Measurements from ENCODE around the gene TH. TPM values are rescaled to one million over a fixed set of nuclear protein-coding genes. Genes with fewer than 3 reads are reported as not detected.
A peak's percentile ranks its signal among the peaks of the same experiment; 100 is the strongest.

Gene TH
- total and polyA plus RNA-seq, 2 of the 8 experiments (the other 6 are each of a cell fraction or from before 2014, with no cell fraction given), result 0.09 TPM; not detected in 1

GRCh38 chr11:2139123-2139521 is 32.5 kb downstream of the TH start, which contains the start of gene IGF2:
Gene IGF2, minus strand, starts transcription at chr11:2139389. Its CDS starts 3,866 bp downstream, at chr11:2135523.
- Histone ChIP-seq H3K27ac (ENCODE audit: low read depth, low read length) (no peak within 1 kb of the TSS), H3K23ac (ENCODE audit: insufficient read length) (no peak within 1 kb of the TSS), H3K4me3 (ENCODE audit: extremely low read depth in 1 of 4, insufficient read depth in 2 of 4, low read depth in 3 of 4, low read length in 4 of 4) (peak within 1 kb of the TSS in 2 of 4 experiments; percentile 4 to 65; a peak in 3 of 8 replicates), H3K56ac (replicated peaks; ENCODE audit: insufficient read length, low read depth, low read length) (no peak within 1 kb of the TSS), H3K4me1 (replicated peaks in 1 of 4; ENCODE audit: control insufficient read depth in 3 of 4, insufficient read depth in 4 of 4, low read length in 3 of 4) (peaks cover 0 to 10% (median 4%) of the 10 kb centered on the region in 4 experiments; a peak in 6 of 7 replicates), H3K79me1 (ENCODE audit: low read depth, low read length) (no peaks in the 10 kb centered on the region), H2BK5ac (ENCODE audit: low read depth, low read length) (no peak within 1 kb of the TSS), H3K4me2 (ENCODE audit: insufficient read depth in 1 of 2, low read depth in 2 of 2, low read length in 2 of 2) (peak within 1 kb of the TSS; percentile 66 to 87), H2BK12ac (ENCODE audit: low read depth, low read length) (no peak within 1 kb of the TSS), H3K9ac (replicated peaks in 1 of 4; ENCODE audit: extremely low read depth in 1 of 4, low read depth in 3 of 4, low read length in 3 of 4) (no peak within 1 kb of the TSS), H4K91ac (replicated peaks; ENCODE audit: insufficient read length, low read length) (no peak within 1 kb of the TSS), H3K18ac (ENCODE audit: extremely low read depth, low read length) (no peak within 1 kb of the TSS; the same call in 1 of the 2 replicates), H4K20me1 (replicated peaks in 1 of 2; ENCODE audit: control insufficient read depth in 1 of 2, insufficient read depth in 2 of 2, low read length in 2 of 2) (peaks cover 12 to 18% of the 10 kb centered on the region in 2 experiments), H2BK15ac (ENCODE audit: low read length) (no peak within 1 kb of the TSS), H3K36me3 (ENCODE audit: control insufficient read depth in 2 of 4, insufficient read depth in 4 of 4, low read length in 3 of 4) (peaks cover 0 to 3% (median 0%) of the 10 kb centered on the region in 4 experiments; a peak in 1 of 8 replicates), H2BK20ac (ENCODE audit: low read length) (no peak within 1 kb of the TSS), H3K9me3 (ENCODE audit: insufficient read depth in 2 of 2, low read depth in 1 of 2, low read length in 1 of 2) (no peaks in the 10 kb centered on the region), H2AK5ac (ENCODE audit: low read depth, low read length) (no peak within 1 kb of the TSS), H3K4ac (replicated peaks; ENCODE audit: insufficient read length, low read depth, low read length) (no peak within 1 kb of the TSS), H3K27me3 (replicated peaks in 1 of 4; ENCODE audit: control insufficient read depth in 3 of 4, extremely low read depth in 1 of 4, insufficient read depth in 3 of 4, low read length in 3 of 4) (peaks cover 69 to 97% (median 92%) of the 10 kb centered on the region in 4 experiments), H3K14ac (ENCODE audit: insufficient read length) (no peak within 1 kb of the TSS), H2BK120ac (replicated peaks; ENCODE audit: low read depth, low read length) (no peak within 1 kb of the TSS), H4K5ac (ENCODE audit: insufficient read length, low read depth, low read length) (no peak within 1 kb of the TSS), H3K23me2 (ENCODE audit: low read depth, low read length) (peaks cover 11% of the 10 kb centered on the region; the same call in 1 of the 2 replicates), H4K8ac (ENCODE audit: extremely low read depth, insufficient read depth, low read length) (no peak within 1 kb of the TSS; the same call in 1 of the 2 replicates), H3K79me2 (ENCODE audit: control insufficient read depth in 1 of 2, insufficient read depth in 2 of 2, low read length in 2 of 2) (no peaks in the 10 kb centered on the region), H2AFZ (ENCODE audit: low read length) (no peak within 1 kb of the TSS)
- ChIA-PET POLR2A (ENCODE audit: partially characterized antibody) (interaction anchor here (0.8 to 1.1 kb wide), 2 partner anchors 8 to 118 kb away, joined by 3 read pairs; no protein-coding TSS in a partner anchor), CTCF (ENCODE audit: partially characterized antibody) (interaction anchor here (5.4 to 12.3 kb wide), 2 partner anchors 12 to 102 kb away, joined by 53 to 170 read pairs; no protein-coding TSS in a partner anchor)
- TF ChIP-seq GTF2F1 (IDR thresholded peaks at IDR 0.05; ENCODE audit: borderline replicate concordance, low read depth, low read length), result no peak
- TF ChIP-seq KDM5A (IDR thresholded peaks at IDR 0.05; ENCODE audit: low read length), result no peak
- no peak for TF ChIP-seq SIX5 (IDR thresholded peaks at IDR 0.05; ENCODE audit: low read depth, low read length)
- no peak for TF ChIP-seq CREB1 (IDR thresholded peaks at IDR 0.05)
- no peak for TF ChIP-seq TCF12 (IDR thresholded peaks at IDR 0.05; ENCODE audit: low read depth, low read length)
- DNase-seq (ENCODE audit: low read depth in 1 of 2, low spot score in 2 of 2) (no peak), FAIRE-seq (no peak)
- WGBS, 2 experiments (ENCODE audit: extremely low coverage in 1 of 2, insufficient coverage in 1 of 2, insufficient read length in 1 of 2, insufficient replicate concordance in 2 of 2, low coverage in 1 of 2, low lambda C conversion rate in 2 of 2, missing lambda C conversion rate in 1 of 2), result no CpG with 5 or more reads among the region's 62 CpGs
